B cell (primary cell): ENCODE results near the gene MRPL18. TPM values are rescaled to one million over a fixed set of nuclear protein-coding genes. Genes with fewer than 3 reads are reported as not detected.

ENCODE experiments used
- ATAC-seq: fragments of 200-7000 bp; cut with Tn5 transposase; one replicate; pipeline ENCODE4 v1.10.0; 2021; ENCODE audit warnings: low read depth, mild to moderate bottlenecking, moderate number of reproducible peaks, moderate library complexity
- CTCF ChIA-PET: fragments of 350-600 bp; sonication (Branson Sonifier 250); formaldehyde crosslinking; loops from one replicate; lab custom pipeline; 2021; ENCODE audit warnings: antibody characterized with exemption, inconsistent platforms; lab: Charles Lee
- POLR2A ChIA-PET: fragments of 350-600 bp; sonication (Branson Sonifier 250); formaldehyde crosslinking; loops from one replicate; lab custom pipeline; 2021; ENCODE audit warnings: antibody characterized with exemption; lab: Charles Lee
- DNase-seq: peaks from one replicate; pipeline ENCODE4 v3.0.0; 2013
- H2AFZ ChIP-seq: 2 replicates; pipeline ENCODE4 v1.6.1; 2012; ENCODE audit warnings: mild to moderate bottlenecking, low read depth, low read length; ENCODE audit not compliant: insufficient read depth, poor library complexity, severe bottlenecking
- H3K27ac ChIP-seq, 2 donors: 1 replicate in 1 of 2; 2 replicates in 1 of 2; pipeline ENCODE4 v1.5.1; 2012 to 2013; ENCODE audit warnings: low read length in 2 of 2, mild to moderate bottlenecking in 2 of 2, moderate library complexity in 1 of 2
- H3K27me3 ChIP-seq, 4 experiments: fragments of 200-600 bp in 1 of 4; sonication (generic) in 1 of 4; replicated peaks in 1 of 4; 1 replicate in 2 of 4; 2 replicates in 2 of 4; pipeline versions ENCODE4 v1.6.1 to v1.7.0; 2013 to 2016; ENCODE audit warnings: low read length in 3 of 4, mild to moderate bottlenecking in 2 of 4, mixed read lengths in 1 of 4, moderate library complexity in 1 of 4; ENCODE audit not compliant: insufficient read depth in 4 of 4, control insufficient read depth in 3 of 4; ENCODE audit errors: control extremely low read depth in 1 of 4
- H3K36me3 ChIP-seq, 2 experiments: replicated peaks in 1 of 2; 1 replicate in 1 of 2; 2 replicates in 1 of 2; pipeline versions ENCODE4 v1.6.1 to v1.7.1; 2013; ENCODE audit warnings: low read length in 1 of 2; ENCODE audit not compliant: insufficient read depth in 2 of 2, control insufficient read depth in 1 of 2; ENCODE audit errors: control extremely low read depth in 1 of 2, extremely low read depth in 1 of 2
- H3K4me1 ChIP-seq, 2 donors: fragments of 200-600 bp in 1 of 2; sonication (generic) in 1 of 2; 1 replicate in 1 of 2; 2 replicates in 1 of 2; pipeline versions ENCODE4 v1.5.1 to v1.6.1; 2013 to 2017; ENCODE audit warnings: low read length in 2 of 2; ENCODE audit not compliant: control insufficient read depth in 2 of 2, insufficient read depth in 2 of 2
- H3K4me2 ChIP-seq: replicated peaks from 2 replicates; pipeline ENCODE3; 2012; ENCODE audit warnings: mild to moderate bottlenecking, low read depth, low read length; ENCODE audit not compliant: poor library complexity, severe bottlenecking
- H3K4me3 ChIP-seq, 5 experiments: fragments of 200-600 bp in 1 of 5; sonication (generic) in 1 of 5; 1 replicate in 3 of 5; 2 replicates in 2 of 5; pipeline versions ENCODE4 v1.5.1 to v1.7.0; 2011 to 2016; ENCODE audit warnings: low read length in 4 of 5, mild to moderate bottlenecking in 4 of 5, low read depth in 2 of 5, control low read depth in 1 of 5, moderate library complexity in 1 of 5; ENCODE audit not compliant: insufficient read depth in 1 of 5; ENCODE audit errors: control extremely low read depth in 1 of 5, extremely low read depth in 1 of 5
- H3K79me2 ChIP-seq: fragments of 200-600 bp; sonication (generic); one replicate; pipeline ENCODE4 v1.6.0; 2016; ENCODE audit warnings: low read length; ENCODE audit not compliant: control insufficient read depth, insufficient read depth
- H3K9ac ChIP-seq: fragments of 200-600 bp; sonication (generic); 2 replicates; pipeline ENCODE4 v1.6.1; 2017; ENCODE audit warnings: mild to moderate bottlenecking, low read length, moderate library complexity
- H3K9me3 ChIP-seq, 3 donors: one replicate each; pipeline versions ENCODE4 v1.6.1 to v1.7.1; 2013; ENCODE audit warnings: low read length in 2 of 3; ENCODE audit not compliant: control insufficient read depth in 2 of 3, insufficient read depth in 1 of 3; ENCODE audit errors: control extremely low read depth in 1 of 3
- H4K20me1 ChIP-seq: 2 replicates; pipeline ENCODE4 v1.6.0; 2012; ENCODE audit warnings: mild to moderate bottlenecking, low read length; ENCODE audit not compliant: insufficient read depth, control insufficient read depth, poor library complexity, severe bottlenecking
- H3K27ac Mint-ChIP-seq: one replicate; pipeline ENCODE4 v1.8.0; 2021; ENCODE audit warnings: mixed read lengths
- H3K27me3 Mint-ChIP-seq: one replicate; pipeline ENCODE4 v1.8.0; 2021; ENCODE audit warnings: mixed read lengths
- H3K4me1 Mint-ChIP-seq: one replicate; pipeline ENCODE4 v1.8.0; 2021; ENCODE audit warnings: mixed read lengths
- H3K4me3 Mint-ChIP-seq: one replicate; pipeline ENCODE4 v1.8.0; 2021; ENCODE audit warnings: mixed read lengths
- H3K9me3 Mint-ChIP-seq: one replicate; pipeline ENCODE4 v1.8.0; 2022; ENCODE audit warnings: mixed read lengths; ENCODE audit not compliant: insufficient read depth
- CTCF ChIP-seq: fragments of 200-600 bp; IDR thresholded peaks from one replicate; pipeline ENCODE4 v1.8.0; 2022; ENCODE audit warnings: antibody characterized with exemption, mild to moderate bottlenecking
- EZH2 ChIP-seq: IDR thresholded peaks from 2 replicates; pipeline ENCODE4 v1.6.1; 2012; ENCODE audit warnings: borderline replicate concordance, low read depth, mild to moderate bottlenecking, moderate library complexity, low read length; ENCODE audit not compliant: insufficient read depth, poor library complexity, severe bottlenecking
- WGBS: methylation state at CpG from one replicate; pipeline ENCODE4 v1.1.5; 2013; ENCODE audit warnings: missing lambda C conversion rate; ENCODE audit not compliant: insufficient coverage; 5-methylcytosine and 5-hydroxymethylcytosine counted together
- intact Hi-C: fragments of 100-400 bp; cut with micrococcal nuclease; formaldehyde crosslinking; loops from one replicate; pipeline ENCODE4 v1.10.0; 2022
- polyA plus RNA-seq: library from polyadenylated mRNA; depleted of rRNA; stranded (reverse); fragments of >200 nt; gene quantifications from 2 replicates; pipeline ENCODE4 v1.2.3, GENCODE V29; 2012
- total RNA-seq, 2 donors: library from RNA; stranded (reverse); fragments of 120-200 nt in 1 of 2; gene quantifications; 1 replicate in 1 of 2; 2 replicates in 1 of 2; pipeline versions ENCODE4 v1.2.3 to v1.2.4, GENCODE V29; 2013 to 2022

Gene MRPL18
- total and polyA plus RNA-seq, 2 donors (not counting 1 experiment from before 2014, with no cell fraction given): 32.1 to 35.1 TPM

DNA sequence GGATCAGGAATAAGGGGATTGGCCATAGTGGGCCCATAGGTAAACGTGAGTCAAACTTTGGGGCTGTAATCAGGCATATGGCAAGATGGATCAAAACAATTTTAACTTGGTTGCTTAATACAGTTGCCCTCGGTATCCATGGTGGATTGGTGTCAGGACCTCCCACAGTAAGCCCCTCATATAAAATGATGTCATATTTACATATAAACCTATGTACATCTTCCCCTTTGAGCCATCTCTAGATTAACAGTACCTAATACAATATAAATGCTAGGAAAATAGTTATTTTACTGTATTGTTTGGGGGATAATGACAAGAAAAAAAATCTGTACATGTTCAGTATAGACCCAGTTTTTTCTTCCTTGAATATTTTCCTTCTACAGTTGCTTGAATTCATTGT lies 35.9 kb upstream of the MRPL18 start:
- Histone ChIP-seq H2AFZ (no peak overlapping the region), H4K20me1 (no peaks in the 10 kb centered on the region), H3K27ac (no peak overlapping the region), H3K36me3 (peaks cover 18 to 55% of the 10 kb centered on the region in 2 experiments), H3K9ac (no peak overlapping the region), H3K79me2 (peaks cover 3% of the 10 kb centered on the region), H3K4me1 (no peaks in the 10 kb centered on the region), H3K4me2 (no peak overlapping the region), H3K27me3 (no peaks in the 10 kb centered on the region), H3K9me3 (no peaks in the 10 kb centered on the region), H3K4me3 (no peak overlapping the region)
- intact Hi-C loops: no loop called here
- ATAC-seq: no peak
- DNase-seq: no peak
- H3K4me3 Mint-ChIP-seq: no peak overlapping the region
- TF ChIP-seq EZH2 (no peak), CTCF (no peak)
- H3K27ac Mint-ChIP-seq: no peak overlapping the region
- H3K27me3 Mint-ChIP-seq: no peaks in the 10 kb centered on the region
- ChIA-PET CTCF (interaction anchor here (0.6 to 0.9 kb wide), 2 partner anchors 34 to 1606 kb away, joined by 3 to 5 read pairs; no protein-coding TSS in a partner anchor), POLR2A (no interaction called here)
- no peaks in the 10 kb centered on the region for H3K4me1 Mint-ChIP-seq
- no peaks in the 10 kb centered on the region for H3K9me3 Mint-ChIP-seq
- 100% methylated on average over 1 of the region's 2 CpGs for WGBS

GRCh38 chr6:159754959-159755914 lies 35.0 kb upstream of the MRPL18 start:
- Histone ChIP-seq H3K79me2 (peaks cover 3% of the 10 kb centered on the region), H3K9me3 (no peaks in the 10 kb centered on the region), H3K36me3 (peaks cover 18 to 49% of the 10 kb centered on the region in 2 experiments), H3K27me3 (no peaks in the 10 kb centered on the region), H3K9ac (no peak overlapping the region), H3K4me2 (no peak overlapping the region), H3K27ac (no peak overlapping the region), H2AFZ (no peak overlapping the region), H3K4me1 (no peaks in the 10 kb centered on the region), H3K4me3 (no peak overlapping the region), H4K20me1 (no peaks in the 10 kb centered on the region)
- Mint-ChIP-seq H3K9me3 (no peaks in the 10 kb centered on the region), H3K4me3 (no peak overlapping the region), H3K27me3 (no peaks in the 10 kb centered on the region), H3K27ac (peak overlapping the region; percentile 32), H3K4me1 (peaks cover 2% of the 10 kb centered on the region)
- POLR2A ChIA-PET: no interaction called here
- CTCF ChIA-PET: interaction anchor here (0.9 to 1.0 kb wide), 2 partner anchors 35 to 64 kb away, joined by 5 read pairs; no protein-coding TSS in a partner anchor
- intact Hi-C loops: no loop called here
- 100% methylated on average over 3 of the region's 15 CpGs for WGBS
- ATAC-seq: no peak
- no peak for TF ChIP-seq EZH2
- no peak for TF ChIP-seq CTCF
- DNase-seq: no peak
